HG03139 (cell line): ENCODE measurements around the gene NEK5.

Experiments
- ATAC-seq: cut with Tn5 transposase; IDR thresholded peaks from one replicate; pipeline ENCODE4 v1.9.1; 2021; ENCODE audit not compliant: unreplicated experiment

NEK5 gene

GRCh38 chr13:51993713-51994112, 135.2 kb downstream of the NEK5 start:
- ATAC-seq = no peak

DNA sequence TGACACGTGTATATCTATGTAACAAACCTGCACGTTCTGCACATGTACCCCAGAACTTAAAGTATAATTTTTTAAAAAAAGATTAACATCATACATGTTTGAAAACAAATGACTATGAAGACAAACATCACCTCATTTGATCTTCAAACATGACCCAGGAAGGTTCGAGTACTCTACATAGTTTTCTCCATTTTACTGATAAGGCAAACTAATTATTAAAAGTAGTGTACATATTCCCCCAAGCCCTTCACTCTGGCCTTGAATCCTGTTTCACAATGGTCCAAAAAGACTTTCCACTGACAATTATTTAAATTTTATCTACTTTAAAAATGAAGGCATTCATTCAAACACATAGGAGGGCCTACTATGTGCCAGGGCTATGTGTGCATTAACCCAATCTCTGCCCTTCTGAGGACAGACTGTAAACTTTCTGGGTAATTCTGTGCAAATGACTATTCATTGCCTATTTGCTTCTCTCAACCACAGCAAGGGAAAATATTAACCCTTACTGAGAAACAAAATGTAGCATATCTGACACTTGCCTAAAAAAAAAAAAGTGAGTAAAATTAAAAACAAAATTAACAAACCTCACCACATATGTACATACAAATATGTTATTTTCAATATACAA, 139.8 kb downstream of the NEK5 start:
- ATAC-seq = no peak
